H1 (cell line): Measurements from ENCODE around the gene SHROOM3.

Experiments
- EP300 ChIP-seq, 2 experiments: IDR thresholded peaks; 1 replicate in 1 of 2; 2 replicates in 1 of 2; pipeline ENCODE4 v1.6.1; 2011 to 2012; ENCODE audit warnings: low read depth in 2 of 2, low read length in 2 of 2, mild to moderate bottlenecking in 2 of 2, borderline replicate concordance in 1 of 2, inconsistent platforms in 1 of 2, moderate library complexity in 1 of 2
- TF ChIP-seq, protein P1 (sequence below): IDR thresholded peaks from 2 replicates; pipeline ENCODE4 v1.6.1; 2011; ENCODE audit warnings: low read depth, mild to moderate bottlenecking, low read length; ENCODE audit not compliant: insufficient read depth

DNA sequence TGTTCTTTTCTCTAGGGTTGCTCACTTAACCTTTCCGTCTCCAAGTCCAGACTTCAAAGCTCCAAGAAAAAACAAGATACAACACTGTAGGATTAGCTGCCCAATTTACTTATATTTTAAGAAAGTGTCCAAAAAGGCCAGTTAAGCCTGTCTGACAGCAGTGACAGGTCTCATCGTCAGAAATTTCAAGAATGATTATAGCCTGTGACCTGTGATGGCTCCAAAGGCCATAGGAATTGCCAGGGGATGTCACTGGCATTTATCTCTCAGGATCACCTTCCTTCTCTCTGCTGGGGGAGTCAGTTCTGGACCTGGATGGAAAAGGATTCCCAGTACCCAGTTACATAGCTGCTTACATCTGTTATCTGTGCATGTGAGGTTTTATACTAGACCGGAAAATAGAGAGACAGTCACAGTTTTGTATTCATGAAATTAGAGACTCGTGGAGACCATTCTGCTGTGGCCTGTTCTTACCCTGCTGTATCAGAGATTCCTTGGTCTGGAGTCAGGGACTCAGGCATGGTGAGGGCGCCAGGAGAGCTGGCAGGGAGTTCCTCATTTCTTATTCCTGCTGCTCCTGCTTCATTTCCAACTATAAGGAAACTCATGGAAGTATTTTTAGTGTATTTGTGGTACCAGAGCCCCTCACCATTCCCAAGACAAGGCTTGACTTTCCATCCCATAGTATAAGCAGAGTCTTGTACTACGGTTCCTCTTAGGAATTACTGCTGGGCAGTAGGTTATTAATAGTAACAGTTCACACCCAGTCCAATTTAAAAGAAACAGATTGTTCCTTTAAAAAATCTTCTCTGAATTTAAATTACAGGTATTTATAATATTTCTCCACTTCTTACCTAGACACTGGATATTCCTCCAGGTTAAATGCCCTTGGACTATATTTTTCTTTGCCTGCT is 220.8 kb downstream of the SHROOM3 start:
- TF ChIP-seq, protein P1, sequence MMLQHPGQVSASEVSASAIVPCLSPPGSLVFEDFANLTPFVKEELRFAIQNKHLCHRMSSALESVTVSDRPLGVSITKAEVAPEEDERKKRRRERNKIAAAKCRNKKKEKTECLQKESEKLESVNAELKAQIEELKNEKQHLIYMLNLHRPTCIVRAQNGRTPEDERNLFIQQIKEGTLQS, result no peak
- TF ChIP-seq EP300 (IDR thresholded peaks at IDR 0.05; ENCODE audit: borderline replicate concordance in 1 of 2, low read depth in 2 of 2, low read length in 2 of 2), result no peak
